ENCODE results near the gene HNF1B.

Gene HNF1B

DNA sequence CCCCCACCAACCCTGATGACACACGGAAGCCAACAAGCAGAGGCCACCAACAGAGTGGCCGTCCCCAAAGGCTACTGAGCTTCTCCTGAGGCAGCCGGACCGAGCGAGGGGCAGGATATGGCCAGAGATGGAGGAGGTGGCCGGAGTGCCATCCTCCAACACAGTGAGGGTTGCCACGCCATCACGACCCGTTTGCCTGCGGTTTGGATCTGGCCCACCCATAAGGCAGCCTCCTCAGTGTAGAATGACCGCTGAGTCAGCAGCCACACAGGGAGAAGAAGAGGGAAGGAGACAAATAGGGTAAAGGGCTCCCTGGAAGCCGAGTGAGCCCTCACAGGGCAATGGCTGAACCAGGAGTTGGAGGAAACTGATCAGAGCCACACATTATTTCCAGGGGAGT, 13.8 kb downstream of the HNF1B start:
- no peak for DNase-seq

DNA sequence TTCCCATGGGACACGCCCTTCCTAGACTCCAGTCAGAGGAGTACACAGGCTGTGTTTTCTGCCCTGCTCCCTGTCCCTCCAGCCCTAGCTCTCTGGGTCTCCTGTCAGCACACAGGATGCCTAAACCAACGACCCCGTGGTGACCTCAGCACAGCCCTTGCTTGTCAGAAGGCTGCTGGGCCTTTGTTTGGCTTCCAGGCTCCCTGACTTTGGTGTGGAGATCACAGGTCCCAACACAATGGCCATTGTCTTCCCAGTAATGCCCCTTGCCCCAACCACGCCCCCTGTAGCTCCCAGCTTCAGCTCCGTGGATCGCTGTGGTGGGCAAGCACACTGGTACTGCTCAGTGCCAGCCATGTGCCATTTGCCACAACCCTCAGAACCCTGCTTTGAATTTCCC, 15.0 kb downstream of the HNF1B start:
- no peak for DNase-seq

DNA sequence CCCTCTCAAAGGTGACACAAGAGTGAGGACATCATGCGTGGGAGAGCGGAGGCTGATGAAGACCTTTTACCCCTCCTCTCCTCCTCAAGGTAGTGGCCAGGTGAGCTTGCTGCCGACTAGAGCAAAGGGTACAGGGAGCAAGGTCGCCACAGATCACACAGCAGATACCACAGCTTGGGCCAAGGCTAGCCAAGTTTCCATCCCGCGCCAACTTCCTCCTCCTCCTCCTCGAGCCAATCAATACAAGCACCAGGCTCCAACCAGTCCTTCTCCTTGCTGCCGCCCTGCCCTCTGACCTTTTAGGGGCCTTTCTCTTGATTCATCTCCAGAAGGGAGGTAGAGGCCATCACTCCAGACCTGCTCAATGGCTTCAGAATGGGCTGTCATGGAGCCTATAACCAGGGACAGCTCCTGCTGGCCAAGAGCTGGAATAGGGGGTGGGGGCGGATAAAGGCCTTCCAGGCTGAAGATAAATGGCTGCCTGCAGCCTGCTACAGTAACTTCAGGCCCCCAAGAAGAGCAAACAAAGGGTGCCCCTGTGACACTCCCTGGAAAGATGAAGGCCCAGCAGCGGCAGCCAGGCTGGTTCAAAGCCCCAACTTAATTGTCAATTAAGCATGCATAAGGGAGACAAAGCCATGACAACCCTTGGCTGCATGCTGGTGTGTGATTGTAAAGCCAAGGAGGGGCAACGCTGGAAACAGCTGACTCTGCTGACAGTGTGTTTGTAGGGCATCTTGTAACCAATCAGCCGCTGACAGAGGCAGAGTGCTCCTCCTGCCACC, 17.8 kb downstream of the HNF1B start:
- DNase-seq: no peak

DNA sequence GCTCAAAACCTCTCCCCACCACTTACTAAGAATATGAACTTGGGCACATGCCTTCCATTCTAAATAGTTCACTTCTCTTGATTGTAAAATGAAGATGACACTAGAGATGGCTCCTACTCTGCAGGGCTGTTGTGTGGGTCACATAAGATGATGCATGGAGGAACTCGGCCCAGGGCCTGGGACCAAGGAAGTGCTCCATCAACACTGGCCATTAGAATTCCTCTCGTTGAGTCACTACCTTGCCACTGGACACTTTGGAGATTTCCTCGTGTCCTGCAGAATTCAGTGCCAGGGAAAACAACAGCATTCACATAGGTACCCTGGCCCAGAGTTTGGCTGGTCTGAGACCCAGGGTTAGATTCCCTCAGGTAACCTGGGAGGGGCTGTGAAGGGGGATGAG, 18.6 kb downstream of the HNF1B start:
- no peak for DNase-seq

DNA sequence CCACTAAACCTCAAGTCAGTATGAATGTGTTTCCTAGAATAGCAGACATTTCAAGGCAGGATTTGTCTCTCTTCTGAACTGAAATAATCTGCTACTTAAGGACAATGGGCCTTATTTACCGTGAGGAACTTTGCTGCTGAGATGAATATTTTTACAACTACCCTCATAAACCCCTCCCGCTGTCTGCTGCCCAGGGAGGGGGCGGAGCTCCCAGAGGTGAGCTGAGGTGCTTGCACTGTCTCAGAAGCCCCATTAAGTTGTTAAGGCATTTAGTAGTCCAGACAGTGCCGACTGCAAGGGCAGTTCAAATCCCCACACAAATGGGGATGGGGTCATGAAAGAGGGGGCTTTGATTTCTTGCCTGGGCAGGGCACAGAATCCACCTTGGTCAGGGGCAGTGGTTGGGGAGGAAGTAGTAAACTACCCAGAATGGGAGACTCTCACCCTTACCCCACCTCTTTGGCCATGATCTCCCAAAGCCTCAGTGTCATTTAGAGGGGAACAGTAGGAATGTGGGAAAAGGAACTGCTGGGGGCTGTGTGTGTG, 19.2 kb downstream of the HNF1B start:
- DNase-seq: no peak

DNA sequence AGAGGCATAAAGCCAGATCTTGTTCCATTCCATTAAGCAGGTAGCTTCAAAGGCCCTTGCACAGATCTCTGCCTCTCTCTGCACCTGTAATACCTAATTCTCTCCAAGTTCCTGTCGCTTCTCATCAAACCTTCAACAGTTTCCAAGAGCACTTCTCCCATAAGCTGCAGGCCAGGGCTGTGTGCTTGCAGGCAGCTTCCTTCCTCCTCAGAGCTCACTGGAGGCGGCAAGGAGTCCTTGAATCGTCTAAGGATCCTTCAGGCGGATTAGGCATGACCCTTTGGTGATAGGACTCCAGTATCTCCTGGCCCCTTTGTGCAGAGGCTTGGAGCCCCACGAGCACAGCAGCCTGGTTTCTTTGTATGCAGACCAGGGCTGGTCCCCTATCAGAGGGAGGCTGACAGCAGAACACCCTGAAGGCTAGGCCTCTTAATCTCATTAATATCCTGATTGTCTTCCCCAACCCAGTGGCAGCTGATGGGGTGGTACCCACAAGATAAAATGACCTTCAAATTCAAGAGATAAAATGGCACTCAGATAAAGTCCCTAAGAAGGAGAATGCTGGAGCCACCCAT, 19.8 kb downstream of the HNF1B start:
- no peak for DNase-seq

DNA sequence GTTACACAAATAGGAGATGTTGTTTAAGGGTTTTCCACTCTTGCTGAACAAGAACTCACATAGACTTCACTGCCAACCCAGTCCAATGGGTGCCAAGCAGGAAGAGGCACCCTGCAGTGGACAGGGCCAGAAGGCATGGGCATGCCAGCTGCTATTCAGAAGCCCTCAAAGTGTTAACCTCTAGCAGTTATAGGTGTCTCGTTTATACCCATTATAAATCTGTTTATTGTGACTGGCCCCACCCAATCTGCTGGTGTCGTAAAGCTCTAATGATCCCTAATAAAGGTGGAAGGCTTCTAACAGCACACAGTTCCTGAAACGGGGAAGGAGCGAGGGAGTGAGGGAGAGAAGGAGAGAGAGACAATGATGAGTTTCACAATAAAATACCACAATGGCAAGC, 23.9 kb downstream of the HNF1B start:
- DNase-seq: no peak

DNA sequence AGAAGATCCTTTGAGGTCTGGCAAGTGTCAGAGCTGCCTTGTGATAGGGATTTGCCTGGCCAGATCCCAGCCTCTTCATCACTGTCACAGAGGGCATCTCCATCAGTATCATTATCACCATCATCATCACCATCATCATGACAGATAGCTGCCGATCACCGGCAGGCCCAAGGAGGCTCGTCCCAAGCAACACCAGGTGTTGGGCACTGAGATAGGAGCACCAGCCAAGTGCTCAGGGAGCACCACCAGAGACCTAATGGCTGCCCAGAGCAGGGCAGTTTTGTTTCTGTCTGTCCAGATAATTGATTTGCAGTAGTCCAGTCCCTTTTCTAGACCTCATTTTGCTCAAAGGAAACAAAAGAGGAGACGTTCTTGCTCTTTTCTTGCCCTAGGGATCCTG, 25.0 kb downstream of the HNF1B start:
- DNase-seq: no peak

DNA sequence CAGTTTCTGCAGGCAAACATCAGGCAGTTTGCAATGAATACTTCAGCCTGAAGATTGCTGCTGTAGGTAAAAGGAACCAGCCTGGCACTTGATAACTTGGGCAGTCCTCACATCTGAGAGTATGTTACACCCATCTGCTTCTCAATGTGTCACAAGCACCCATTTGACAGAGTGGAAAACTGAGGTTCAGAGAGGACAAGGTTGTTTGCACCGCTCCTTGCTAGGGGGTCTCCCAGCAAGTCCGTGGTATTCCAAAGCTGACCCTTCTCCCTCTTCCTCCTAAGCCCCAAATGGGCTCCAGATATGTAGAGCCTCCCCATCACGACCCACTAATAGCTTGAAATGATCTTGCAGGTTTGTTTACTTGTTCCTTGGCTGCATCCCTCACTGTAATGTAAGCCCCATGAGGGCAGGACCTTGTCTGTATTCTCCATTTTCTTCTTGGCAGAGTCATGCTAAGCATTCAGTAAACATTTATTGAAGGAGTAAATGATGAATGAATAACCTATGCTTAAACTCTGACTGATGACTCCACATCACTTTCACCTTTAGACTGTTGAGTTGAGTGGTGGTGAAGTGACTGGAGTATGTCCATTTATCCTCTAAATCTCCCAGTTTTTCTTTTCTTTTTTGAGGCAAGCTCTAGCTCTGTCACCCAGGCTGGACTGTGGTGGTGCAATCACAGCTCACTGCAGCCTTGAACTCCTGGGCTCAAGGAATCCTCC, 26.4 kb downstream of the HNF1B start:
- DNase-seq: no peak

DNA sequence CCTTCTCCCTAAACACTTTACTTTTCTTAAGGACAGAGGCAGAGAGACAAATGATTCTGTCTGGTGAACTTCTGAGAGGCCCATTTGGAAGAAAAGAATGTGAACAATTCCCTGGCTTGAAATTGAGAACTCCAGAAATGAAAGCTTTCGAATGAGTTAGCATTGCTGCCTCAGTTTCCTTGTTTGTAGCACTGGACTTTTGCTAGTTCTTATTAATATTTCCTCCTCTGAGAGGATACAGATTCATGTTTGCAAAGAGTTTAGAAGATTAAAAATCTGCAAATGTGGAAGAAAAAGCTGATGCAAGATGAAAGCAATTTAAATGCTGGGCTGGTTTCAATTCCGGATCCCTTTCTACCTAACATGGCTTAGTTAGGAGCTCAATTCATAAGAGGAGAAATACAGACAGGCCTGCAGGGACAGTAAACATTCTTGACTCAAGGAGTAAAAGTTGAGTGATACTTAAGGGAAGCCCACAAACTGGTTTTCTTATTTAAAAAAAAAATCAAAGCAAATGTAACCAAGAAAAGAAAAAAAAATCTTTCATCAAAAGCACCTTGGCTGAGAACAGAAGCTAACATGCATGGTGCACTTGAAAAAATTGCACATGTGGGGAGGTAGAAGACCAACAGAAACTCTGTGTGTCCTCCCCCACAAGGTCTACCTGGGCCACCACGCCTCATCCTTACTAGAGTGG, 27.1 kb downstream of the HNF1B start:
- no peak for DNase-seq

DNA sequence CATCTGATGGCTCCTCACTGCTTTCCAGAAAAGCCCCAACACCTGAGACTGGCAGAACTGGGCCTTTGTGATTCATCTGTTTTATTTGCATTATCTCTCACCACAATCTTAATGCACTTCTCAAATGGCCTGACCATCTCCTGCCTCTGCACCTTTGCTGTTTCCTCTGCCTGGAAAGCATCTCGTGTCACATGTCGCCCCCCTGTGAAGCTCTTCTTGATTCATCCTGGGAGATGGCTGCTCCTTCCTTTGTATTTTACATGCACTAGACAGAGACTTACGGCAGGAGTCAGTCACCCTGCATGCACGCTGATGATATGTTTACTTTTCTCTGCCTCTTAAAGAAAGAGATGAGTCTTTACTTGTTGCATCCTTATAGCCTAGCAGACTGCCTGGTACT, 30.0 kb downstream of the HNF1B start:
- no peak for DNase-seq

DNA sequence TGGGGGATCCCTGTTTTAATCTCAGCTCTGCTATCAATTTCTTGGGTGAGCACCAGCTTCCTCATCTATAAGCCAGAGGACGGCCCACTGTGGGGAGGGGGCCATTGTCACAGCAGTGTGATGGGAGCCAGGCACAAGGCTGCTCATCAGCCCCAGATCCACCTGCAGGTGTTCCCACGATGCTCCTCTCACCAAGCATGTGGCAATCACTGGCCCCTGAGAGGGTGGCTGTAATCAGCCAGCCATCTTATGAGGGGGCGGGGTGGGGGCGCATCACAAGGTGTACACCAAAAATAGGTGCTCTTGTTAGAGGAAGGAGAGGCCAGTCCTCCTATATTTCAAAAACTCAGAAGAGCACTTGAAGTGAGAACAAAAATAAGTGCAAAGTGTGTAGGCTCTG, 31.2 kb downstream of the HNF1B start:
- DNase-seq: no peak

DNA sequence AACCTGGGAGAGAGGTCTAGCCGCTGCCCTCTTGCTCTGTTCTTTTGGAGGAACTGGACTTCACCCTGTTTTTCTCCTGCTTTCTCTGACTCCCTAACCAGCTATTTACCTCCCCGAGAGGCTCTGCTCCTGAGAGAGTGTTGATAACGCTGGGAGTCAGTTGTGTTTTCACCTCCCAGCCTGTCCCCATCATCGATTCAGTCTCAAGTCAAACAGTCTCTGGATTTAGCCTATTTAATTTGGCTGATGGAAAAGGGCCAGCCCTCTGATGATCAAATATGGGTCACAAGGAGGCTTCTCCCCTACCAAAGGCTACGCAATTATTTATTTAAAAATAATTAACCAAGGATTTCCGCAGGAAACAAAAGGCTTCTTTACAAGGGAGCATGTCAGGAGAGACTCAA, 31.8 kb downstream of the HNF1B start:
- no peak for DNase-seq

DNA sequence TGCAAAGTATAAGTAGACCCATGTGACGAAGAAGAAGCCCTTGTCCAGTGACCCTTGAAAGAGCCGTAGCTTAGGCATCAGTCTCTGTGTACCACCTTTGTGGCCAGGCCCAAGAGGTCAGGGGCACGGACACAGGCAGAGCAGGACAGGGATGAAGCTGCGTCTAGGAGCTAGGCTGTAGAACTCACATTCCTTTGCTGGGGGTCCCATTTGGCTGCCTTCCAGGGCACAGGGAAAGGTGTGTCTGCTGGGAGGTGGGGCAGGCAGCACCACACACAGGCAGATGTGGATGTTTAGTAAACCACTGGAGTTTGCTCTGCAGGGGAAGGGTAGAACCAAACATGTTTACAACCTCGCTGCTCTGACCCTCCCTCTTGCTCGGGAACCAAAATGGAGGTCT, 33.7 kb downstream of the HNF1B start:
- no peak for DNase-seq

DNA sequence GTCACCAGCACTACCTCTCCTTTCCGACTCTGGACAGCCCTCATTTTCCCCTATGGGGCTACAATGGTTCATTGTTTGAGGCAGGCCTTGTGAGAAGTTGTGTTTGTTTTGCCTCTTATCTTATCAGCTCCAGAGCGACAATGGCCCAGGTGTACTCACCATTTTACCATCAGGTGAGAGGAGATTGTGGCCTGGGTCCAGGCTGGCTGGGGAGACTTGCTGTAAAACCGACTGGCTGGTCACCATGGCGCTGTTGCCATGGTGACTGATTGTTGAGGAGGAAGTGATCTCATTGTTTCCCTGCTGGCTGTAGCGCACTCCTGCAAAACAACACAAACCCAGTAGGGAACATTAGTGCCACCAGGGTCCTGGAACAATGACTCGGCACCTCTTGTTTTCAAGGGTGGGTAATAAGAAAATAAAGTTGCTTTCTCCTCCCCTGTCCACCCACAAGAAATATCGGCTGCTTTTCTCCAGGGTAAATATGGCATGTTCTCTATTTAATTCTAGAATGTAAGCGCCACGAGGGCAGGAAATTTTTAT, 34.4 kb downstream of the HNF1B start:
- no peak for DNase-seq

DNA sequence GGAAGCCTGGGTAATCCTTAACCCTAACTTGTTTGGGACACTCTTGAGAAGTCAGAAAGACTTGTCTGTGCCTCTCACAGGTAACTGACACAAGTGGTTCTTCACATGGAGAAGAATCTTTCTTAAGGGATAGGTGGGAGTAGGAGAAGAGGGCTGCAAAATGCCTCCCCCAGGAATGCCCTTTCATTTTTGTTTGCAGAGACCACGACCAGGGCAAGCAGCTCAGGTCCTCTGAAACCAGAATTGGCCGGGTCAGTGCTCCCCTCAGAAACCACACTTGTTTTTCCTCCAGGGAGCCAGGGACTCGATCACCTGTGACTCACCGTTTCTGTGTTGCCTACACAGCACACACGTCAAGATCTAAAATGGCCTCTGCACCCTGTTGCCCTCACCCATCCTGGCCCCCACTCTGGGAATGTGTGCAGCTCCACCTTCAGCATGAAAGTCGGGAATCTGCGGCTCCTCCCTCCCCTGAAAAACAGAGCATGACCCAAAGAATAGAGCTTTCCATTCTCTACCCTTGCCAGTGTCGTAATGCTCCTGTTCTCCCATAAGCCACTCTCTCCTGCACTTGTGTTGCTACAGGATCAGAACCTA, 36.1 kb downstream of the HNF1B start:
- no peak for DNase-seq

DNA sequence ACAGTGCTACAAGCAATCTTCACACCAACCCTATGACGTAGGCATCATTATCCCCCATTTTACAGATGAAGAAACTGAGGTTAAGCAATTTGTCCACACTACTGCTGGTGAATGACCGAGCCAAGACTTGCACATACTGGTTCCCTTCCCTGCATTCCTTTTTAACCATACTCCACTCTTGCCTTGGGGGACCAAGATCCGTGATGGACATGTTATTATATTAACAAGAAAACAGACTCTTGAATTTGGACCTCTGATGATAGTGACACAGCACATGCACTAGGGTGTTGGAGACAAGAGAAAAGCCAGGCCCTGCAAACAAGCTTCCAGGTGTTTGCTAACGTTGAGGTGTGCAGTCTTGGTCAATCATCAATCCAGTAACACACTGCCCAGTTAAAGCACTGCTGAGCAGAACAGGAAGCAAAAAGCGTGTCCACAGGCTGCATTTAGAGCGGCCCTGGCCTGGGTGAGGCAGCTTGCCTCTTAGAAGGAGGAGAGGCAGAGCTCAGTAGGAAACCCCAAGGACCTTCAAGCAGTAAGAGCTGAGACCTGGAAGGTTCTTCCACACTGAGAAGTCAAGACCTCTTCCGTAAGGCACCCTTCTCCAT, 36.7 kb downstream of the HNF1B start:
- no peak for DNase-seq

DNA sequence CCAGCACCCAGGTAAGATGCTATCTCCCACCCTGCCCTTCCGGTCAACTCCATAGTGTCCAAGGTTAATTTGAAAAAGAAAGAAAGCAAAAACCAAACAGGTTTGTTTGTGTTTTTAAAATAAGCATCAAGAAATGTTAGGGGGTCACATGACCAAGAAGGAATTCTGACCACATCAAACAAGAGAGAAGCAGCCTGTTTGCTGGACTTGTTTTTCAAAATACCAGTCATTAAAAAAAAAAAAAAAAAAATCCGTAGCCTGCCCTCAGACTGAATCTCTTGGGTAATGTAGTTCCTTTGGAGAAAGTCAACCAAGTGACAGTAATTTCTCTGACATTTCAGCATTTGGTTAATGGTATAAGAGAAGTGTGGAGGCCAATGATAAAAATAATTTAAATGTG, 38.4 kb downstream of the HNF1B start:
- DNase-seq: no peak

DNA sequence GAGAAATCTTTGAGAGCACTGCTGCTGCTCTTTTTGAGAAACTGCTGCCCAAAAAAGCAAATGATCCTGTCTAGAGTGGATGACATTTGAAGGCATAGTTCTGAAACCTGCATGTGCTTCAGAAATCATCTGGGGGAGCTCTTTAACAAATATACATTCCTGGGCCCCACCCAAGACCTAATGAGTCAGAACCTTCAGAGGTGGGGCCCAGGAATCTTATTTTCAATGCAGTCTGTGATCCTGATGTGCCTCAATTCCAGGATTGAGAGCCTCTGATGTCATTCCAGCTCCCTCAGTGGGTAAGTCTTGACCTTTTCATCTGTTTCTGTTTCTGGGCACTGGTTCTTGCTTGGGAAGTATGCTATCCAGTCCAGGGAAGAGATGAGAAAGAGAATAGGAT, 42.3 kb downstream of the HNF1B start:
- no peak for DNase-seq

DNA sequence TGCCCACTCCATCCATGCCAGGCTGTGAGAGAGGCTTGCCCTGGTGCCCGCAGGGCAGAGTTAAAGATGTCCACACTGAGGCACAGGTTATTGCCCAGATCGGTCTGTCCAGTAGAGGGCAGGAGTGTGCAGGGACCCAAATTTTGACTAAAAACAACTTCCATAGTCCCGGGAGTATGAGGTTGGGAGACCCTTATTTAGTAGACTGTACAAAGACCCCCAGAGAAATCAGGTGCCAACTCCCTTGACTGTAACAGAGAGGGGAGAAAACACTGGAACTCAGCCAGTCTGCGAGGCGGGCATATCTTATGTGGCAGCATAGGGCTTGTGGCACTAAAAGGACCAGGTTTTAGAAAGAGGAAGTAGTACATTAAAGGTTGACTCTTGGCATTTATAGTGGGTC, 43.4 kb downstream of the HNF1B start:
- no peak for DNase-seq

DNA sequence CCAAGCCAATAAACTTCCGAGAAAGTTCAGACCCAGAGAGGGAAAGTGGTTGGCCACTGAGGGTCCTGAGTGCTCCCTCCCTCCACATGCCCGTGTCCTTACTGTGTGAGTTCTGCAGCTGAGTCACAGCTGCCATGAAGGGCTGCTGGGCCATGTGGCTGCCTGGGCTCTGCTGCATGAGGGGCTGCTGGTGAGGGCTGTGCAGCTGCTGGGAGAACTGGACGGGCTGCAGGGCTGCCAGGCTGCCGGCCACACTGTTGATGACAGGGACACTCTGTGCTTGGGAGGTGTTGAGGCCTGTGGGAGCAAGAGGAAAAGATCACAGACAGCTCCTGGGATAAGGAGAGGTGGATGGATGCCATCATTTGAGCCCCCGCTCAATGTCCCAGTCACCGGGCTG, 44.0 kb downstream of the HNF1B start:
- DNase-seq: no peak

DNA sequence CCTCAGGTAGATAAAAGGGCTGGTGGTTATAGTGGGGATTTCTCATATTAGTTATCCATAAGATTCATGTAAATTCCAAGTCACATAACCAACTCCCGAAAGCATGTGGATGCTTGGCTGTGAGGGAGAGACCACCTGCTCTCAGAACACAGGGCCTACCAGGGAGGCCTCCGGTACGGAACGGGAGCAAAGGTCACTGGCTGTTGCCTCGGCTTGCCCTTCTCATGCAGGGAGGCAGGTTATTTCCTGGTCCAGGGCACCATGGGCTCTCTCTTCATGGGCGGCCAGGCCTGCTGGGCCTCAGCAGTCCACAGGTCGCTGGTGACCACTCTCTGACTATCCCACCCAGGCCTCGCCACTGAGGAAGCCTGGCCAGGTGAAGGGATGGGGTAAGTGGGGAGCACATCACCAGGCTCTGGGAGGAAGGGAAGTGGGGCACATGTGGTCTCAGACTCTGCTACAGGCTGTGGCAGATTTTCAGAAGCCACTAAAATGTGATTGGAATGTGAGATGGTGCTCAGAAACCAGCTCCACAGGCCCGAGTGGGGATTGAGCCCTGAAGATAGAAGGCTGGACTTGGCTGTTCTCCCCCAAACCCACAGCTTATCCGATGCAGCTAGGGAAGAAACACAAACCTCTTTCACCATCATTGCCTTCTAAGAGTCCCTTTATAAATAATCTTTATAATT, 45.4 kb downstream of the HNF1B start:
- DNase-seq: no peak
